ENCODE data around the gene PTPN20.
A peak's percentile ranks its signal among the peaks of the same experiment; 100 is the strongest.
"Not testable (repeated sequence)": the region's sequence is repeated elsewhere in the genome, so short reads cannot be mapped to it uniquely, and the experiment has no call there.

DNA sequence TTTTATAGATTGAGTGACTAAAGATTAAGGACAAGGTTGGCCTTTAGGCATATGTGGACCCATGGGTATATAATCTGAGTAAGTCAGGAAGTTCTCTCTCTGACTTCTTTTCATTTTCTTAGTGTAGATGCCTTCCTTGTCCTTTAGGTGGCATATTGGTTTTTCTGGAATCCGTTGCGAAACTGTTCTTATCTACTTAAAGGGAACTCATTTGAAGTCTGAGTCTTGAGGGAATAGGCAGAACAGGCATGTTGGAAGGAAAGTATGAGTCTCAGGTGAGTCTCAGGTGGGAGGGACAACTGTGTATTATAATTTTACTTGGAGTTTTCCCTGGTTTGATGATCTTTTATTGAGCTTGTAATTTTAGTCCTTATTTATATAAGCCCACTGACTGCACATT is 14.6 kb downstream of the PTPN20 start:
- TF ChIP-seq, protein P1, sequence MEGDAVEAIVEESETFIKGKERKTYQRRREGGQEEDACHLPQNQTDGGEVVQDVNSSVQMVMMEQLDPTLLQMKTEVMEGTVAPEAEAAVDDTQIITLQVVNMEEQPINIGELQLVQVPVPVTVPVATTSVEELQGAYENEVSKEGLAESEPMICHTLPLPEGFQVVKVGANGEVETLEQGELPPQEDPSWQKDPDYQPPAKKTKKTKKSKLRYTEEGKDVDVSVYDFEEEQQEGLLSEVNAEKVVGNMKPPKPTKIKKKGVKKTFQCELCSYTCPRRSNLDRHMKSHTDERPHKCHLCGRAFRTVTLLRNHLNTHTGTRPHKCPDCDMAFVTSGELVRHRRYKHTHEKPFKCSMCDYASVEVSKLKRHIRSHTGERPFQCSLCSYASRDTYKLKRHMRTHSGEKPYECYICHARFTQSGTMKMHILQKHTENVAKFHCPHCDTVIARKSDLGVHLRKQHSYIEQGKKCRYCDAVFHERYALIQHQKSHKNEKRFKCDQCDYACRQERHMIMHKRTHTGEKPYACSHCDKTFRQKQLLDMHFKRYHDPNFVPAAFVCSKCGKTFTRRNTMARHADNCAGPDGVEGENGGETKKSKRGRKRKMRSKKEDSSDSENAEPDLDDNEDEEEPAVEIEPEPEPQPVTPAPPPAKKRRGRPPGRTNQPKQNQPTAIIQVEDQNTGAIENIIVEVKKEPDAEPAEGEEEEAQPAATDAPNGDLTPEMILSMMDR (IDR thresholded peaks at IDR 0.05): peak in 1 of 4 donors; percentile 11
- not testable (repeated sequence) for TF ChIP-seq POLR2A (IDR thresholded peaks at IDR 0.05)

Measured in right lobe of liver (tissue), 4 donors.